Common myeloid progenitor, CD34-positive (primary cell): ENCODE measurements around the gene TMEM254.

Experiments
- CTCF ChIA-PET: fragments of 350-600 bp; sonication (Branson Sonifier 250); formaldehyde crosslinking; loops from one replicate; lab custom pipeline; 2021; ENCODE audit warnings: antibody characterized with exemption; lab: Charles Lee
- POLR2A ChIA-PET: fragments of 350-600 bp; sonication (Branson Sonifier 250); formaldehyde crosslinking; loops from one replicate; lab custom pipeline; 2021; ENCODE audit warnings: antibody characterized with exemption; lab: Charles Lee
- DNase-seq, 3 donors: peaks; one replicate each; pipeline versions ENCODE4 v3.0.0 to v3.0.0-alpha.2; 2013
- H3K27ac ChIP-seq, 2 experiments: 1 replicate in 1 of 2; 2 replicates in 1 of 2; pipeline ENCODE4 v1.7.0; 2013; ENCODE audit warnings: inconsistent platforms in 2 of 2, low read length in 2 of 2, mild to moderate bottlenecking in 2 of 2, low read depth in 1 of 2, moderate library complexity in 1 of 2; ENCODE audit not compliant: severe bottlenecking in 2 of 2, insufficient read depth in 1 of 2, poor library complexity in 1 of 2
- H3K27me3 ChIP-seq, 5 experiments: replicated peaks in 2 of 5; 1 replicate in 3 of 5; 2 replicates in 2 of 5; pipeline versions ENCODE4 v1.6.1 to v1.7.0; 2013; ENCODE audit warnings: low read length in 4 of 5, mild to moderate bottlenecking in 2 of 5, moderate library complexity in 2 of 5, inconsistent platforms in 1 of 5; ENCODE audit not compliant: insufficient read depth in 5 of 5, control insufficient read depth in 4 of 5
- H3K36me3 ChIP-seq, 4 experiments: 1 replicate in 2 of 4; 2 replicates in 2 of 4; pipeline versions ENCODE4 v1.6.1 to v1.7.0; 2013; ENCODE audit warnings: low read length in 3 of 4, control low read depth in 1 of 4, mild to moderate bottlenecking in 1 of 4; ENCODE audit not compliant: control insufficient read depth in 4 of 4, insufficient read depth in 4 of 4
- H3K4me1 ChIP-seq, 4 experiments: 1 replicate in 3 of 4; 2 replicates in 1 of 4; pipeline versions ENCODE4 v1.6.1 to v1.7.1; 2013; ENCODE audit warnings: low read length in 3 of 4, mild to moderate bottlenecking in 3 of 4, control low read depth in 1 of 4, inconsistent platforms in 1 of 4, moderate library complexity in 1 of 4; ENCODE audit not compliant: control insufficient read depth in 4 of 4, insufficient read depth in 4 of 4; ENCODE audit errors: control extremely low read depth in 1 of 4
- H3K4me3 ChIP-seq, 7 experiments: 1 replicate in 4 of 7; 2 replicates in 3 of 7; pipeline versions ENCODE4 v1.5.1 to v1.7.0; 2013; ENCODE audit warnings: mild to moderate bottlenecking in 7 of 7, low read length in 6 of 7, moderate library complexity in 6 of 7, inconsistent platforms in 2 of 7, low read depth in 2 of 7, control low read depth in 1 of 7; ENCODE audit not compliant: insufficient read depth in 4 of 7, control insufficient read depth in 1 of 7; ENCODE audit errors: extremely low read depth in 1 of 7
- H3K9me3 ChIP-seq, 5 experiments: 1 replicate in 4 of 5; 2 replicates in 1 of 5; pipeline versions ENCODE4 v1.6.1 to v1.7.1; 2013; ENCODE audit warnings: low read length in 4 of 5, mild to moderate bottlenecking in 2 of 5, inconsistent platforms in 1 of 5, low read depth in 1 of 5, moderate library complexity in 1 of 5; ENCODE audit not compliant: control insufficient read depth in 4 of 5, insufficient read depth in 2 of 5; ENCODE audit errors: control extremely low read depth in 1 of 5
- WGBS: methylation state at CpG from one replicate; pipeline ENCODE4 v1.1.5; 2013; ENCODE audit not compliant: insufficient coverage; 5-methylcytosine and 5-hydroxymethylcytosine counted together

TMEM254 gene

GRCh38 chr10:80104066-80104926, 25.8 kb downstream of the TMEM254 start:
- ChIA-PET POLR2A (interaction anchor here (0.7 to 0.9 kb wide), 2 partner anchors 12 to 14 kb away, joined by 3 read pairs; no protein-coding TSS in a partner anchor), CTCF (interaction anchor here (1.0 to 2.6 kb wide), 3 partner anchors 20 to 46 kb away, joined by 3 to 6 read pairs (median 4); no protein-coding TSS in a partner anchor)
- peaks cover 0 to 21% (median 8%) of the 10 kb centered on the region in 4 experiments for H3K4me1 ChIP-seq
- WGBS = 72% methylated on average over 6 of the region's 10 CpGs
- peaks cover 0 to 19% (median 8%) of the 10 kb centered on the region in 5 experiments for H3K9me3 ChIP-seq
- H3K27me3 ChIP-seq = no peaks in the 10 kb centered on the region
- H3K36me3 ChIP-seq = no peaks in the 10 kb centered on the region
- H3K4me3 ChIP-seq = no peak overlapping the region
- DNase-seq = peak; percentile 76 to 96 (median 93)
- H3K27ac ChIP-seq = peak overlapping the region; percentile 59 to 90

- CTCF ChIA-PET = no interaction called here
- 89% methylated on average over 6 of the region's 8 CpGs for whole genome bisulfite sequencing
Measured at GRCh38 chr10:80108576-80109239, 30.2 kb downstream of the TMEM254 start.

GRCh38 chr10:80110986-80111385, 32.5 kb downstream of the TMEM254 start:
- Histone ChIP-seq H3K27ac (no peak overlapping the region), H3K9me3 (peaks cover 0 to 27% (median 11%) of the 10 kb centered on the region in 5 experiments), H3K4me1 (no peaks in the 10 kb centered on the region), H3K4me3 (no peak overlapping the region), H3K27me3 (no peaks in the 10 kb centered on the region), H3K36me3 (no peaks in the 10 kb centered on the region)
- no peak for DNase-seq
- CTCF ChIA-PET = interaction anchor here (1.1 to 1.5 kb wide), 2 partner anchors 29 to 53 kb away, joined by 3 read pairs; no protein-coding TSS in a partner anchor
- WGBS = 100% methylated on average over 1 of the region's 1 CpG
- POLR2A ChIA-PET = no interaction called here

More at GRCh38 chr10:80108576-80109239, 30.2 kb downstream of the TMEM254 start:
- no peaks in the 10 kb centered on the region for H3K36me3 ChIP-seq
- H3K4me3 ChIP-seq = no peak overlapping the region
- DNase-seq = peak in 2 of 3 donors; percentile 38 to 49
- H3K9me3 ChIP-seq = peaks cover 0 to 27% (median 11%) of the 10 kb centered on the region in 5 experiments
- POLR2A ChIA-PET = no interaction called here
- no peaks in the 10 kb centered on the region for H3K27me3 ChIP-seq
- peaks cover 0 to 18% (median 8%) of the 10 kb centered on the region in 4 experiments for H3K4me1 ChIP-seq
- H3K27ac ChIP-seq = no peak overlapping the region

- H3K27ac ChIP-seq = no peak overlapping the region
- no peak for DNase-seq
- H3K36me3 ChIP-seq = no peaks in the 10 kb centered on the region
- H3K9me3 ChIP-seq = peaks cover 0 to 2% (median 0%) of the 10 kb centered on the region in 5 experiments
- no peaks in the 10 kb centered on the region for H3K27me3 ChIP-seq
- POLR2A ChIA-PET = interaction anchor here (0.6 kb wide), 1 partner anchor 15 kb away, joined by 5 read pairs; no protein-coding TSS in a partner anchor
- H3K4me1 ChIP-seq = no peaks in the 10 kb centered on the region
- H3K4me3 ChIP-seq = no peak overlapping the region
- 81% methylated on average over 2 of the region's 4 CpGs for WGBS
- CTCF ChIA-PET = interaction anchor here (0.7 kb wide), 1 partner anchor 12 kb away, joined by 3 read pairs; no protein-coding TSS in a partner anchor
Measured at GRCh38 chr10:80118669-80119068, 40.2 kb downstream of the TMEM254 start.

GRCh38 chr10:80122110-80122710, 43.7 kb downstream of the TMEM254 start:
- Histone ChIP-seq H3K36me3 (no peaks in the 10 kb centered on the region), H3K27me3 (no peaks in the 10 kb centered on the region), H3K4me1 (no peaks in the 10 kb centered on the region), H3K9me3 (peaks cover 0 to 2% (median 0%) of the 10 kb centered on the region in 5 experiments), H3K4me3 (no peak overlapping the region), H3K27ac (no peak overlapping the region)
- ChIA-PET POLR2A (no interaction called here), CTCF (no interaction called here)
- DNase-seq = no peak

GRCh38 chr10:80122746-80123145, 44.3 kb downstream of the TMEM254 start:
- no peak for DNase-seq
- no peaks in the 10 kb centered on the region for H3K27me3 ChIP-seq
- H3K27ac ChIP-seq = no peak overlapping the region
- no peaks in the 10 kb centered on the region for H3K4me1 ChIP-seq
- peaks cover 0 to 2% (median 0%) of the 10 kb centered on the region in 5 experiments for H3K9me3 ChIP-seq
- WGBS = 91% methylated on average over 1 of the region's 2 CpGs
- CTCF ChIA-PET = no interaction called here
- no peak overlapping the region for H3K4me3 ChIP-seq
- POLR2A ChIA-PET = no interaction called here
- no peaks in the 10 kb centered on the region for H3K36me3 ChIP-seq
